Measurements from ENCODE around the gene KCNJ9. TPM values are rescaled to one million over a fixed set of nuclear protein-coding genes. Genes with fewer than 3 reads are reported as not detected.

The KCNJ9 gene
- total RNA-seq, 1 experiment from 2014 or later = 0.05 TPM

GRCh38 chr1:160101717-160102522 is 20.6 kb downstream of the KCNJ9 start:
- CTCF ChIA-PET = interaction anchor here (0.6 to 4.7 kb wide), 14 partner anchors 17 to 314 kb away, joined by 3 to 59 read pairs (median 4); no protein-coding TSS in a partner anchor
- Histone ChIP-seq H3K4me3 (replicated peaks in 1 of 2; ENCODE audit: low read depth in 1 of 2, low read length in 2 of 2) (no peak overlapping the region), H3K9me3 (ENCODE audit: control insufficient read depth in 1 of 2, insufficient read depth in 1 of 2, low read depth in 1 of 2, low read length in 2 of 2) (no peaks in the 10 kb centered on the region), H3K27me3 (ENCODE audit: insufficient read depth, low read length) (no peaks in the 10 kb centered on the region), H4K20me1 (ENCODE audit: insufficient read depth) (no peaks in the 10 kb centered on the region), H3K79me2 (ENCODE audit: insufficient read depth, low read length) (peaks cover 4% of the 10 kb centered on the region; the same call in 1 of the 2 replicates), H2AFZ (ENCODE audit: low read depth, low read length, poor library complexity, severe bottlenecking) (no peak overlapping the region), H3K4me2 (ENCODE audit: low read length) (peak overlapping the region; percentile 43; the same call in 1 of the 2 replicates), H3K27ac (ENCODE audit: low read depth, low read length) (no peak overlapping the region), H3K9me2 (ENCODE audit: insufficient read depth) (no peaks in the 10 kb centered on the region), H3K9ac (ENCODE audit: low read length) (no peak overlapping the region), H3K4me1 (ENCODE audit: control insufficient read depth in 1 of 2, insufficient read depth in 2 of 2, low read length in 2 of 2) (peaks cover 11 to 35% of the 10 kb centered on the region in 2 experiments), H3K36me3 (ENCODE audit: control insufficient read depth in 1 of 2, insufficient read depth in 2 of 2, low read length in 2 of 2) (no peaks in the 10 kb centered on the region)
- TF ChIP-seq FOSL1 (IDR thresholded peaks at IDR 0.05; ENCODE audit: low read depth) (no peak), ZFX (IDR thresholded peaks at IDR 0.05) (no peak), JUND (IDR thresholded peaks at IDR 0.05) (no peak), ELF1 (IDR thresholded peaks at IDR 0.05; ENCODE audit: borderline replicate concordance, low read depth) (no peak), CEBPB (IDR thresholded peaks at IDR 0.05; ENCODE audit: low read depth) (no peak), CTCF (IDR thresholded peaks at IDR 0.05 in 2 of 3, conservative IDR thresholded peaks at IDR 0.05 in 1 of 3; ENCODE audit: borderline replicate concordance in 1 of 3, insufficient read depth in 1 of 3, low read depth in 2 of 3, low read length in 2 of 3) (no peak), POLR2A (IDR thresholded peaks at IDR 0.05; ENCODE audit: borderline replicate concordance, extremely low read depth, insufficient read depth, insufficient read length) (no peak), TCF7L2 (IDR thresholded peaks at IDR 0.05; ENCODE audit: borderline replicate concordance, extremely low read depth, insufficient read depth, insufficient read length) (no peak), CBX3 (IDR thresholded peaks at IDR 0.05; ENCODE audit: low read depth) (no peak), POLR2AphosphoS5 (IDR thresholded peaks at IDR 0.05; ENCODE audit: low read depth, low read length) (no peak), SRF (IDR thresholded peaks at IDR 0.05; ENCODE audit: low read depth) (no peak), RAD21 (IDR thresholded peaks at IDR 0.05; ENCODE audit: low read depth) (no peak), SP1 (IDR thresholded peaks at IDR 0.05; ENCODE audit: low read depth) (no peak)
- intact Hi-C loops (cut with micrococcal nuclease) = loop anchor here (1.0 to 5.0 kb wide), 7 partner anchors 61 to 505 kb away; no protein-coding TSS in a partner anchor
- POLR2A ChIA-PET = interaction anchor here (1.3 to 1.9 kb wide), 2 partner anchors 118 to 150 kb away, joined by 4 to 5 read pairs; no protein-coding TSS in a partner anchor
- BruUV-seq (replicated peaks) = no TSS peak
- RAD21 ChIA-PET (ENCODE audit: low non-redundant PET in 1 of 2, low total read pairs in 2 of 2, uncharacterized antibody in 2 of 2, unreplicated experiment in 2 of 2) = interaction anchor here (0.7 to 1.8 kb wide), 9 partner anchors 55 to 306 kb away, joined by 3 to 10 read pairs (median 5); no protein-coding TSS in a partner anchor
- DNase-seq (ENCODE audit: low read depth, low spot score) (no peak), ATAC-seq (no peak)
